ENCODE data around the gene GDA.
"Not testable (repeated sequence)": the region's sequence is repeated elsewhere in the genome, so short reads cannot be mapped to it uniquely, and the experiment has no call there.

Gene GDA

DNA sequence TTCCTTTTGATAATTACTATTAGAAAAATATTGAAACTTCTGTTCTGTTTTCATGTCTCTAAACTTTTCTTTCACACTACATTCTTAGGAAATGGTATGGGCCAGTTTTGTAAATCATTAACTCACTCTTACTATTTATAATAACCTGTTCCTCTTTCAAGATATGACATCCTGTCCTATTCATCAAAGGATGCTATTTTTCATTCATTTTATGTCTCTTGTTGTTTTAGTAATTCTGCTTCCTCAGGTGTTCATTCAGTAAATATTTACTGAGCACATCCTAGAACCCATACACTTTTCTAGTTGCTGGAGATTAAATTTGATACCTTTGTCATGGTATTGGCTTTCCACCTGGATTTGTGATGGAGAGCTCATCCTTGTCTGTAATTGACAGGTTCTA is 58.0 kb downstream of the GDA start:
- DNase-seq (ENCODE audit: low spot score), result no peak

- DNase-seq (ENCODE audit: low spot score), result no peak
These were observed 61.3 kb downstream of the GDA start for GRCh38 chr9:72210522-72210921.

GRCh38 chr9:72211047-72211446 is 61.8 kb downstream of the GDA start:
- no peak for DNase-seq (ENCODE audit: low spot score)

DNA sequence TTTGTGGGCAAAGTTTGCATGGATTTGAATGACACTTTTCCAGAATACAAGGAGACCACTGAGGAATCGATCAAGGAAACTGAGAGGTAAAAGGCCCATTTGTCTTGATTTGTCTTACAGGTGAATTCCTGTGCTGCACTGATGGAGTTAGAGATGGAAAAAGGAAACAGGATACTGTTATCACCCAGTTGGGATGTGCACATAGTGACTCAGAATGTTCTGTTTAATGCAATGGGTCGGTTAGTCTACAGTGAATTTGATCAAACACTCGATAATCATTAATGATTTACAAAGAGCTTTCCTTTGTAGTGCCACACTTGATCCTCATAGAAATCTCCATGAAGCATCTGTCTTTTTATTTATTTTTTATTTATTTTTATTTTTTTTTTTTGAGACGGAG is 64.7 kb downstream of the GDA start:
- DNase-seq (ENCODE audit: low spot score), result no peak

GRCh38 chr9:72217306-72217842 is 68.1 kb downstream of the GDA start:
- DNase-seq (ENCODE audit: low spot score), result no peak

GRCh38 chr9:72220589-72220988 is 71.3 kb downstream of the GDA start:
- no peak for DNase-seq (ENCODE audit: low spot score)

GRCh38 chr9:72226146-72226812 is 77.0 kb downstream of the GDA start:
- DNase-seq (ENCODE audit: low spot score), result no peak

DNA sequence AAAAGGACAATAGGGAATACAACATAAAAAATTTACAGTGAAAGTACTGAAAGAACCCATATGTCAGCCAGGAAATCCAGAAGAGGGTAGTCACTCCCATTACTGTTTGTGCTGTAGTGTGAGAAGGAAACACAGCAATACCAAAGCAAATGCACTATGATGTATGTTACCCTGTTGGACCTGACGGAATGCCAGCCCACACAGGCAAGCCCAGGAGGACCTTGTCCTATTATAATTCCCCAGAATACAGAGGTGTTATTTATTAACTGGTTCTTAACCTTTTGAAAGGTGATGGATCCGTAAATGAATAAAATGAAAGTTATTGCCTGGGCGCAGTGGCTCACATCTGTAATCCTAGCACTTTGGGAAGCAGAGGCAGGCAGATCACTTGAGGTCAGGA is 79.0 kb downstream of the GDA start:
- DNase-seq (ENCODE audit: low spot score), result no peak

DNA sequence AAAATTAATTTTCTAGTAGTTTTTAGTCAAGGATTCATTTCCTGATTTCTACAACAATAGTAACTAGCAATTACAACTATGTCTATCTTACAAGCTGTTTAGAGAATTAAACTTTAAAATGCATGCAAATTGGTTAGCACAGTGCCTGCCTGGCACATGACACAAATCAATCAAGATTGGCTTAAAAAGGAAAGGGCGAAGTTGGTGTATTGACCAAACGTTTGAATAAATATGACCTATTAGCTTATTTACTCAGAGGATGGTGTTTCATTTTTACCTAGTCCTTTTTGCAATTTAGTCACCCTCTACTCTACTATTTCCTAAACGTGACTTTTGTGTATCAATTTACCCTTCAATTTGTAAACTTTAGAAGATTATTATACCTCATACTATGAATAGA is 83.5 kb downstream of the GDA start:
- DNase-seq (ENCODE audit: low spot score), result no peak

DNA sequence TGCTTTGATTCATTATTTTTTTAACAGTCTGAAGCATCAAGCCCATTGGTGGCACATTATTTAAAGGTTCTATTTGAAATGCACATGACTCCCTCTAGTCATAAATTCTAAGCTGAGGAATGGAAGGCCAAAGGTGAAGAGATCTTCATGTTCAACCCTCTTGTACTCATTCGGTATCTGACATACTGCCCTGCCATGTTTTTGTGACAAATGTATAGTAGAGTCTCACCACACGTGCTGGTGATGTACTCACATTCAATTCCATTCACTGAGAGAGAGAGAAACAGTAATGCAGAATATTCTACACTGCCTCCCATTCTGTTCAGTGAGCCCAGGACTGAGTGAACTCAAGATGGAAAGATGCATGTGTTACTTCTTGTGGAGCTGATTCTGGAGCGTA is 98.3 kb downstream of the GDA start:
- DNase-seq (ENCODE audit: low spot score), result no peak

GRCh38 chr9:72251589-72251988 is 102.3 kb downstream of the GDA start:
- no peak for DNase-seq (ENCODE audit: low spot score)

DNA sequence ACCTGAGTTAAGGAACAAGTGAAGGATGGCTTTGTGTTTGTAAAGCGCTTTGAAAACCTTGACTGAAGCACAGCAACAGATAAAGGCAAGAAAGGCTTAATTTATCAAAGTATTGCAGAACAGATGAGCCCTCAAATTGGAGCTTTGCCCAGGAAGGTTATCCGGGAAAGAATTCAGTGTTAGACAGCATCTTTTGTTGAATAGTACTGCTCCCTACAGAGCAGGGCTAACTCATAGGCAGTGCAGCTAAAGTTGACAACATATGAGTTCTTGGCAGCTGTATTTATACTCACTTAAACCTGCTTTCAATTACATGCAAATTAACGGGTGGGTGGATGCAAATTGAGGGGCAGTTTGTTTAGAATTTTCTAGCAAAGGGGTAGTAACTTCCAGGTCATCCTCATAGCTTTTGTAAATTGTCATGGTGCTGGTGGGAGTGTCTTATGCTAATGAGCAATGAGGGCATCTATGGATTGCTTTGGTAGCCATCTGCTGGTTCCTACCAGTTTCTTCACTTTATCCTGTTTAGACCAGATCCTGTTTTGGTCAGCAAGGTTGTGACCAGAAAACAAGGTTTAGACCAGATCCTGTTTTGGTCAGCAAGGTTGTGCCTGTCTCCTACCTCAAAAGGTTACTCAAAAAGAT is 105.8 kb downstream of the GDA start:
- no peak for DNase-seq (ENCODE audit: low spot score)

DNA sequence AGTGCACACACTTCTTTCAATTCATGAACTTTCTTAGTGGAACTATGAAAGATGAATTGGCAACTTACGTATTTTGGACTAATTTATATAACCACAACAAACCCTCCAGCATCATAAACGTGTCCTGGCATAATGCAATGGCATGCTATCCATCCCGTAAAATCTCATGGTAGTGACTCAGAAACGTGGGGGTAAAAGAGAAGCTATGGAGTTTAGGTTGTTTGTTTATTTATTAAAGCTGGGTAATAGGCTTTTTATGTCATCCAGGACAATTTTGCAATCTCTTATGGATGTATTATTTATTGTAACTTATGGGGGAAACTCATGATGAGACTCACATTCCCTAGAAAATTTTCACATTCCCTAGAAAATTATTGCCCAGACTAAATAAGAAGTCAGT is 106.3 kb downstream of the GDA start:
- no peak for DNase-seq (ENCODE audit: low spot score)

DNA sequence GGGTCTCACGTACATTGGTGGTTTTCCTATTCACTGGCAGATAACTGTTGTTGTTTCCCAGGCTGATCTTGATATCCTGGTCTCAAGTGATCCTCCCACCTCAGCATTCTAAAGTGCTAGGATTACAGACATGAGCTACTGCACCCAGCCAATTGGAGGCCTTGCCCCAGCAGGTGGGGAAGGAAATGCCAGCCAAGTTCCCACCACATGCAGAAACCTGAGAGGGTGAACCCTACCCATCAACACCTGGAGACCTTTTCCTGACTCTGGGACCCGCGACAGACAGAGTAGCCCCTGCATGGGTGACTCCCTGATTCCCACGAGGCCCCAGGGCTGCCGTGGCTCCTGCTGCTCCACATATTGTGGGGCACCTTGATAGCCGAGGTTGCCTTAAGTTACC is 107.7 kb downstream of the GDA start:
- no peak for DNase-seq (ENCODE audit: low spot score)

- DNase-seq (ENCODE audit: low spot score), result no peak
These were observed 108.6 kb downstream of the GDA start for GRCh38 chr9:72257814-72258213.

GRCh38 chr9:72262063-72262462 is 112.8 kb downstream of the GDA start:
- no peak for DNase-seq (ENCODE audit: low spot score)

DNA sequence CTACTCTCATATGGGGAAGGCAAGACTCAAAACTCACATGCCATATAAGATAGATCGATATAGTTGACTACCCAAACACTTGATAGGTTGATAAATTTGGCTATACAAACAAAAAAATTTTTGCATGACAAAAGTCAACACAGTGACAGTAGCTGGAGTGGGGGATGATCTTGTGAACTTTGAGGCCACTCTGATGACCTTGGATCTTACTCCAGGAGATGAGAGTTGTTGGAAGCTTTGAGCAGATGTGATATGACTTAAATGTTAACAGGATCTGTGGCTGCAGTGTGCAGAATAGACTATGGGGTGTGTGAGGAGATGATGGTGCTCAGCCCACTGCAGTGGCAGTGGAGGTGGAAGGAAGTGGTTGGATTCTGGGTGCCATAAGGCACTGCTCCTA is 114.3 kb downstream of the GDA start:
- DNase-seq (ENCODE audit: low spot score), result no peak

- DNase-seq (ENCODE audit: low spot score), result no peak
These were observed 119.7 kb downstream of the GDA start for GRCh38 chr9:72268961-72269360.

GRCh38 chr9:72270359-72270758 is 121.1 kb downstream of the GDA start:
- not testable (repeated sequence) for DNase-seq (ENCODE audit: low spot score)

GRCh38 chr9:72271613-72272478 is 122.6 kb downstream of the GDA start:
- peak; percentile 58 for DNase-seq (ENCODE audit: low spot score)

GRCh38 chr9:72274441-72274840 is 125.2 kb downstream of the GDA start:
- no peak for DNase-seq (ENCODE audit: low spot score)

- DNase-seq (ENCODE audit: low spot score), result no peak
These were observed 125.7 kb downstream of the GDA start for GRCh38 chr9:72274916-72275315.

GRCh38 chr9:72276429-72276828 is 127.2 kb downstream of the GDA start:
- no peak for DNase-seq (ENCODE audit: low spot score)
